Activated CD8-positive, alpha-beta T cell treated with anti-CD3 and anti-CD28 coated beads, Interleukin-2, amount 10 ng/mL, durations not matched to agents 7 days and 5 days (primary cell): Measurements from ENCODE around the gene AGBL4. TPM values are rescaled to one million over a fixed set of nuclear protein-coding genes. Genes with fewer than 3 reads are reported as not detected.
"Not testable (repeated sequence)": the region's sequence is repeated elsewhere in the genome, so short reads cannot be mapped to it uniquely, and the experiment has no call there.

Source experiments
- ATAC-seq: fragments of 150-1000 bp; cut with Tn5 transposase; one replicate; pipeline ENCODE4 v1.10.0; 2021; ENCODE audit warnings: moderate library complexity
- CTCF ChIA-PET: fragments of 350-600 bp; sonication (Branson Sonifier 250); formaldehyde crosslinking; loops from one replicate; lab custom pipeline; 2021; ENCODE audit warnings: antibody characterized with exemption; lab: Charles Lee
- POLR2A ChIA-PET: fragments of 350-600 bp; sonication (Branson Sonifier 250); formaldehyde crosslinking; loops from one replicate; lab custom pipeline; 2021; ENCODE audit warnings: antibody characterized with exemption; lab: Charles Lee
- DNase-seq: peaks from one replicate; pipeline ENCODE4 v3.0.0-alpha.2; 2020
- H3K27ac Mint-ChIP-seq: one replicate; pipeline ENCODE4 v1.8.0; 2021; ENCODE audit warnings: mild to moderate bottlenecking, mixed read lengths
- H3K27me3 Mint-ChIP-seq: one replicate; pipeline ENCODE4 v1.8.0; 2021; ENCODE audit warnings: low read depth, mixed read lengths
- H3K36me3 Mint-ChIP-seq: one replicate; pipeline ENCODE4 v1.8.0; 2021; ENCODE audit warnings: low read depth, mixed read lengths
- H3K4me1 Mint-ChIP-seq: one replicate; pipeline ENCODE4 v1.8.0; 2021; ENCODE audit warnings: low read depth, mixed read lengths
- H3K4me3 Mint-ChIP-seq: one replicate; pipeline ENCODE4 v1.8.0; 2021; ENCODE audit warnings: mild to moderate bottlenecking, mixed read lengths
- H3K9me3 Mint-ChIP-seq: one replicate; pipeline ENCODE4 v1.8.0; 2022; ENCODE audit warnings: mixed read lengths; ENCODE audit not compliant: insufficient read depth
- total RNA-seq, 2 experiments: library from RNA; stranded (reverse); gene quantifications; one replicate each; pipeline ENCODE4 v1.2.3, GENCODE V29; 2021

Gene AGBL4
- total RNA-seq, 2 experiments from 2014 or later, result not detected

DNA sequence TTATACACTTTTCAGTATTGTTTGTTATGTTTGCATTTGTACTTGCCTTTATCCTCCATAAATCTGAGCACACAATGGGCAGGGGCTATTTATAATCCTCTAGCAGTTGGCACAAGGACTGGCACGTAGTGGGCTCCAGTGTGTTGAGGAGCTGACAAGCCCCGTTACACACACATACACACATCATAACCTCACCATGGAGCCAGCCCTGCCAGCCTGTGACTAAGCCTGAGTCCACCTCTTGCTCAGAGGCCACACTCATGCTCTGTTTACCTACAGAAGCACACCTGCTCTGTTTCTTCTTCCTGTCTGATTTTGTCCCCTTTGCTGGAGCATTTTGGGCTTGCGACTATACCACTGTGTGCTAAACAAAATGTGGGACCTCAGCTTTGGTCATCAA lies 1487.3 kb downstream of the AGBL4 start:
- no peaks in the 10 kb centered on the region for H3K36me3 Mint-ChIP-seq

DNA sequence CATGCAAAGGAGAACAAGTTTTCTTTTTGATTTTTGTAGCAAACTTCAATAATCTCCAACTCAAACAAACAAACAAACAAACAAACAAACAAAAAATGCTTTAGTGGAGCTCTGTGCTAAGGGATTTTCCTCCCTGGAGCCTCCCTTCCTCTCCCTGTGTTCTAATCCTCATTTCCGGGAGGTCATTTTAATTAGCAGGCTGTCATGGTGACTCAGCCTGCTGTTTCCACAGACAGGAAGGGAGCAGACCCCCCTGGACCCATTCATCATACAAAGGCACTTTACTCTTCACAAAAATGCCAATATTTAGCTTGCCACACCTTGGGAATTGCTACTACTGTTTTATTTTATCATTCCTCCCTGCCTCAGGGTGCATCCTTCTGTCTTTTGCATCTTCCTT lies 1490.8 kb downstream of the AGBL4 start:
- POLR2A ChIA-PET, result no interaction called here
- DNase-seq, result no peak
- no peak for ATAC-seq
- H3K4me1 Mint-ChIP-seq, result no peaks in the 10 kb centered on the region
- H3K9me3 Mint-ChIP-seq, result no peaks in the 10 kb centered on the region
- H3K4me3 Mint-ChIP-seq, result no peak overlapping the region
- CTCF ChIA-PET, result no interaction called here
- H3K27me3 Mint-ChIP-seq, result peaks cover 2% of the 10 kb centered on the region
- H3K36me3 Mint-ChIP-seq, result no peaks in the 10 kb centered on the region
- H3K27ac Mint-ChIP-seq, result no peak overlapping the region

More for the DNA sequence above, 1487.3 kb downstream of the AGBL4 start:
- POLR2A ChIA-PET, result no interaction called here
- Mint-ChIP-seq H3K4me1 (no peaks in the 10 kb centered on the region), H3K4me3 (no peak overlapping the region), H3K27me3 (peaks cover 2% of the 10 kb centered on the region), H3K27ac (no peak overlapping the region), H3K9me3 (no peaks in the 10 kb centered on the region)
- CTCF ChIA-PET, result interaction anchor here (1.5 kb wide), 1 partner anchor 19 kb away, joined by 3 read pairs; no protein-coding TSS in a partner anchor
- ATAC-seq (no peak), DNase-seq (no peak)

DNA sequence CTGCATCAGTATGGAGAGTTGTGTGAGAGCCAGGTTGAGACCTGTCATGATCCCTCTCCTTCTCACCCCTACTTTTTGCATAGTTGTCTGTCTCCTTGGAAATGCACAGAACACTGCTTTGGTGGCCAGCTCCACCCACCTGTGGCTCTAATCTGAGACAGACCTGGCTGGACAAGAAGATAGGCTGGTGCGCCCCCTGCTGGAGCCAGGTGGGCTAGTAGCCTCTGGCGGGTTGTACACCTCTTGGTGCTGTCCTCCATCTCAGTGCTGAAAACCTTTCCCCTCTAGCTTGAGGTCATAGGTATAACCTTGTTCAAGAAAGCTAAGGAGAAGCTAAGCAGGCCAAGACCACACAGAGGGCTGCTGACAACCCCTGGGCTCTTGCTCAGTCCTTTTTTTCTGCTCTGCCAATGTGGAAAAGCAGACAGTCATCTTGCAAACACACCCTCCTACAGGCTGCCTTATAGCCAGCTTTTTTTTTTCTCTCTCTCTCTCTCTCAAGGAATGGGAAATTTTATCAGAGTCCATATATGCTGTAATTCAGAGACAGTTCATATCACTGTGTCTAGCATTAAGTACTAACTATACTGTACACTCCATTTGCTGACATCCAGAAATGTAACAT lies 1492.9 kb downstream of the AGBL4 start:
- no peaks in the 10 kb centered on the region for H3K36me3 Mint-ChIP-seq
- peaks cover 2% of the 10 kb centered on the region for H3K27me3 Mint-ChIP-seq
- no peaks in the 10 kb centered on the region for H3K4me1 Mint-ChIP-seq
- H3K9me3 Mint-ChIP-seq, result no peaks in the 10 kb centered on the region
- POLR2A ChIA-PET, result no interaction called here
- no peak overlapping the region for H3K4me3 Mint-ChIP-seq
- CTCF ChIA-PET, result interaction anchor here (0.6 to 1.0 kb wide), 3 partner anchors 17 to 1854 kb away, joined by 3 to 5 read pairs (median 3); no protein-coding TSS in a partner anchor
- DNase-seq (peak; percentile 69), ATAC-seq (peak; percentile 74)
- no peak overlapping the region for H3K27ac Mint-ChIP-seq

DNA sequence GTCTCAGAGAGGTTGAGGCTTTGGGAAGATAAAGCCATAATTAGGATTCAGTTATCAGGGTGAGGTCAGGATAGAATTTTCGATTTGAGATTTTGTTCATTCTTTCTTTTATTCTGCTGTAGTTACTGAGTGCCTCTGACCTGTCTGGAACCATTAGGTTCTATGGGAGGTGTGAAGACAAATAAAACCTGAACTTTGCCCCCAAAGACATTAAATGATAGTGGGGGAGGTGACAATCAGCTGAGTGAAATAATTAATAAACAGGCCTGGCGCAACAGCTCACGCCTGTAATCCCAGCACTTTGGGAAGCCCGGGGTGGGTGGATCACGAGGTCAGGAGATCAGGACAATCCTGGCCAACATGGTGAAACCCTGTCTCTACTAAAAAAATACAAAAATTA lies 1496.7 kb downstream of the AGBL4 start:
- POLR2A ChIA-PET, result no interaction called here

DNA sequence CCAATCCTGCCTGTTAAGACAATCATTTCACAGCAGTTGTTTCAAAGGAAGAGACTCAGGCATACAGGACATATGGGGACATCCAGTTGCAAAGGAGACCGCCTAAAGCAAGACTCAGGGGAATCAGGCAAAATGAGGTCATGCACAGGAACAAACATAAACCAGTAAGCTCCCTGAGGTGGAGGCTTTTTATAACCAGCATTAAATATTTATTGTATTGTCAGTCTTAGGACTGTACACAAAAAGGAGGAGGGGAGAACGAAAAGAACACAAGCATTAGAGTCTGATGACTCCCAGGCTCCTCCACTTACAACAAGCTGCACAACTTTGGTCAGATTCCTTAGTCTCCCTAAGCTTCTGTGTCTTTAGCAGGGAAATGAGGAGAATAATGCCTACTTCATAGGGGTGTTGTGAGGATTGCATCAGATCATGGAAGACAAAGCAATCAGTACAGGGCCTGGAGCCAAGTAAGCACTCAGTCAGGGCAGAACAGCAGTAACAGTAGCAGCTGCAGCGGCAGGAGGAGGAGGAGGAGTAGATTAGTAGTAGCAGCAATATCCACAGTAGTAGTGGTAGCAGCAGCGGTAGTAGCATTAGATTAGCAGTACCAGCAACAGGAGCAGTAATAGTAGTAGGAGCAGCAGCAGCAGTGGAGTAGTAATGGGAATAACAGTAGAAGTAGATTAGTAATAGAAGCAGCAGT lies 1497.6 kb downstream of the AGBL4 start:
- H3K4me1 Mint-ChIP-seq, result no peaks in the 10 kb centered on the region
- no peak overlapping the region for H3K4me3 Mint-ChIP-seq
- ATAC-seq, result no peak
- H3K36me3 Mint-ChIP-seq, result no peaks in the 10 kb centered on the region
- CTCF ChIA-PET, result no interaction called here
- H3K9me3 Mint-ChIP-seq, result no peaks in the 10 kb centered on the region
- no peak for DNase-seq
- no peak overlapping the region for H3K27ac Mint-ChIP-seq
- H3K27me3 Mint-ChIP-seq, result no peaks in the 10 kb centered on the region
- POLR2A ChIA-PET, result no interaction called here

More for the DNA sequence above, 1496.7 kb downstream of the AGBL4 start:
- Mint-ChIP-seq H3K36me3 (no peaks in the 10 kb centered on the region), H3K27me3 (no peaks in the 10 kb centered on the region), H3K4me3 (no peak overlapping the region), H3K9me3 (no peaks in the 10 kb centered on the region), H3K4me1 (no peaks in the 10 kb centered on the region), H3K27ac (no peak overlapping the region)
- no peak for DNase-seq
- no peak for ATAC-seq
- CTCF ChIA-PET, result no interaction called here

DNA sequence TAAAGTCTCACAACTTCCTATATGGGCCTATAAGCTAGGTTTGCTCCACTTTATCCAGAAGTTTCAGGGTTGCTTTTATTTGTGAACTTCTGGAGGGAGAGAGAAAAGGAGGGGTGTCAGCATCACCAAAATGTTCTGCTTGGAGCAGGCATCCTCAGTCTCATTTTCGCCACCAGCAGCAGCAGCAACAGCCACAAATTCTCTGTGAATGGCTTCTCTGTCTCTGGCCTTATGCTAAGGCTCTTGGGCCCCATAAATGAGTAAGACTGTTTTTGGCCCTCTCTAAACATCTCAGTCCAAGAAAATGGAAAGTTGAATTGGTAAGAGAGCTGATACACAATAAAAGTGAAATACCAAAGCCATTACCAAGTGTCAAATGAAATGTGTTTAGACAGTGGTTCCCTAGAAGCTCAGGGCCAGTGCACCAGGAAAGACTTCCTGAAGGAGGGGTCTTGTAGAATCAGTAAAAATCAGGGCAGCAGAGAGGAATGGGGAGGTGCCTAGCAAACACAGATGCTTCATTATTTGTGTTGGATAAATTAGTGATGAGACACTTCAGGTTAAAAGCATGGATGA lies 1498.8 kb downstream of the AGBL4 start:
- H3K9me3 Mint-ChIP-seq, result no peaks in the 10 kb centered on the region
- H3K27ac Mint-ChIP-seq, result no peak overlapping the region
- DNase-seq, result no peak
- H3K4me3 Mint-ChIP-seq, result no peak overlapping the region
- peaks cover 3% of the 10 kb centered on the region for H3K27me3 Mint-ChIP-seq
- POLR2A ChIA-PET, result no interaction called here
- no peaks in the 10 kb centered on the region for H3K4me1 Mint-ChIP-seq
- H3K36me3 Mint-ChIP-seq, result no peaks in the 10 kb centered on the region
- ATAC-seq, result no peak
- CTCF ChIA-PET, result no interaction called here

DNA sequence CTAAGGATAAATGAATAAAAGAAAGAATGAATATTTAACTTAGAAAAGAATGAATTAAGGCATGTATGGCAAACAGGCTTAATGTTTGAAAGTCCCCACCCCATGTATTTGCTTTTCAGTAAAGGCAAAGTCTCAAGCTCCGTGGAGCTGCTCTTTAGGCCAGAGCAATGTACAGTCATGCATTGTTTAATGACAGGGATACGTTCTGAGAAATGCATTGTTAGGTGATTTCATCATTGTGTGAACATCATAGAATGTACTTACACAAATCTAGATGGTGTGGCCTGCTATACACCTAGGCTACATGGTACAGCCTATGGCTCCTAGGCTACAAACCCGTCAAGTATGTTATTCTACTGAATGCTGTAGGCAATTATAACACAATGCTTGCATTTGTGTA lies 1500.2 kb downstream of the AGBL4 start:
- CTCF ChIA-PET, result no interaction called here
- Mint-ChIP-seq H3K27ac (no peak overlapping the region), H3K36me3 (no peaks in the 10 kb centered on the region)

DNA sequence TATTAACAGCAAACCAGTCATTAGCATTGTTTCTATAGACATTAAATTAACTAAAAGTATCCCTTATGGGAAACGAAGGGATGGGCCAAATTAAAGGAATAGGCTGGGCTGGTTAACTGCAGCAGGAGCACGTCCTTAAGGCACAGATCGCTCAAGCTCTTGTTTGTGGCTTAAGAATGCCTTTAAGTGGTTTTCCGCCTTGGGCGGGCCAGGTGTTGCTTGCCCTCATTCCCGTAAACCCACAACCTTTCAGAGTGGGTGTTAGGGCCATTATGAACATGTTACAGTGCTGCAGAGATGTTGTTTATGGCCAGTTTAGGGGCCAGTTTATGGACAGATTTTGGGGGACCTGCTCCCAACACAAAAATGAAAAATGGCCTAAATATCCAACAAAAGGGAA lies 1503.9 kb downstream of the AGBL4 start:
- CTCF ChIA-PET, DNase-seq, H3K27me3 Mint-ChIP-seq, ATAC-seq, H3K4me1 Mint-ChIP-seq, H3K4me3 Mint-ChIP-seq, H3K9me3 Mint-ChIP-seq, H3K27ac Mint-ChIP-seq, POLR2A ChIA-PET, H3K36me3 Mint-ChIP-seq: not testable (repeated sequence)

More for the DNA sequence above, 1500.2 kb downstream of the AGBL4 start:
- no peak for ATAC-seq
- Mint-ChIP-seq H3K27me3 (peaks cover 6% of the 10 kb centered on the region), H3K4me3 (no peak overlapping the region), H3K4me1 (no peaks in the 10 kb centered on the region), H3K9me3 (no peaks in the 10 kb centered on the region)
- DNase-seq, result no peak
- POLR2A ChIA-PET, result no interaction called here

DNA sequence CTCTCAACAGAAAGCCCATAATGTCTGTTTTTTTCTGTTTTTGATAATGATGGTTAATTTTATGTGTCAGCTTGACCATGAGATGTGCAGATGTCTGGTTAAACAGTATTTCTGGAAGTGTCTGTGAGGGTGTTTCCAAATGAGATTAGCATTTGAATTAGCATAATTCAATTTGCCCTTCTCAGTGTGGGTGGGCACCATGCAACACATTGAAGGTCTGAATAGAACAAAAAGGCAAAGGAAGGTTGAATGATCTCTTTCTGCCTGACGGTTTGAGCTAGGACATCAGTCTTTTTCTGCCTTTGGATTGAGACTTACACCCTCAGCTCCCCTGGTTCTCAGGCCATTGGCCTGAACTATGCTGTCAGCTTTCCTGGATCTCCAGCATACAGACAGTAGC lies 1516.9 kb downstream of the AGBL4 start:
- Mint-ChIP-seq H3K27ac (no peak overlapping the region), H3K9me3 (no peaks in the 10 kb centered on the region), H3K4me1 (no peaks in the 10 kb centered on the region), H3K4me3 (no peak overlapping the region), H3K36me3 (no peaks in the 10 kb centered on the region), H3K27me3 (peaks cover 5% of the 10 kb centered on the region)
- DNase-seq (no peak), ATAC-seq (no peak)
- ChIA-PET CTCF (interaction anchor here (1.0 kb wide), 1 partner anchor 9 kb away, joined by 6 read pairs; no protein-coding TSS in a partner anchor), POLR2A (no interaction called here)

DNA sequence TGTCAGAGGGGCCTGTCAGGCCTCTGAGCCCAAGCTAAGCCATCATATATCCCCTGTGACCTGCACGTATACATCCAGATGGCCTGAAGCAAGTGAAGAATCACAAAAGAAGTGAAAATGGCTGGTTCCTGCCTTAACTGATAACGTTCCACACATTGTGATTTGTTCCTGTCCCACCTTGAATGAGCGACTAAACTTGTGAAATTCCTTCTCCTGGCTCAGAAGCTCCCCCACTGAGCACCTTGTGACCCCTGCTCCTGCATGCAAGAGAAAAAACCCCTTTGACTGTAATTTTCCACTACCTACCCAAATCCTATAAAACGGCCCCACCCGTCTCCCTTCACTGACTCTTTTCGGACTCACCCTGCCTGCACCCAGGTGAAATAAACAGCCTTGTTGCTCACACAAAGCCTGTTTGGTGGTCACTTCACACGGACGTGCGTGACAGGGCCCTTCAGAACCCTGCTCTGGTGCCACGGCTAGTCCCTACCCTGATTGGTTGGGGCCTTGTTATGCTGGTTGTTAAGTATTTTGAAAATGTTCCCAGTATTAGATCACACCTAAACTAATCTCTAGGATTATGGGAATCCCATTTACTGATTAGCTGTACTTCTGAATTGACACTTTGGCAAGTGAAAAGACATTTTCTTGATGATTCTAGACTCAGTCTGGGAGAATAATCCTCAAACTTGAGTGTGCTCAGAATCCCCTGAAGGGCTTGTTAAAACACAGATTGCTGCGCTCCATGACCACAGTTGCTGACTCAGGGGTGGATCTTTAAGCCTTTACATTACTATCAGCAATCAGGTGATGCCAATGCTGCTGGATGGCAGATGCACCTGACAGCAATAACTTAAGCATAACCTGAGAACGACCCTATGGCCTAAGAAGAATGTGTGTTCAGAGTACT lies 1523.0 kb downstream of the AGBL4 start:
- ATAC-seq, result no peak
- Mint-ChIP-seq H3K36me3 (no peaks in the 10 kb centered on the region), H3K27ac (no peak overlapping the region), H3K9me3 (no peaks in the 10 kb centered on the region), H3K27me3 (no peaks in the 10 kb centered on the region), H3K4me1 (peaks cover 2% of the 10 kb centered on the region), H3K4me3 (no peak overlapping the region)
- ChIA-PET CTCF (no interaction called here), POLR2A (no interaction called here)
- no peak for DNase-seq

DNA sequence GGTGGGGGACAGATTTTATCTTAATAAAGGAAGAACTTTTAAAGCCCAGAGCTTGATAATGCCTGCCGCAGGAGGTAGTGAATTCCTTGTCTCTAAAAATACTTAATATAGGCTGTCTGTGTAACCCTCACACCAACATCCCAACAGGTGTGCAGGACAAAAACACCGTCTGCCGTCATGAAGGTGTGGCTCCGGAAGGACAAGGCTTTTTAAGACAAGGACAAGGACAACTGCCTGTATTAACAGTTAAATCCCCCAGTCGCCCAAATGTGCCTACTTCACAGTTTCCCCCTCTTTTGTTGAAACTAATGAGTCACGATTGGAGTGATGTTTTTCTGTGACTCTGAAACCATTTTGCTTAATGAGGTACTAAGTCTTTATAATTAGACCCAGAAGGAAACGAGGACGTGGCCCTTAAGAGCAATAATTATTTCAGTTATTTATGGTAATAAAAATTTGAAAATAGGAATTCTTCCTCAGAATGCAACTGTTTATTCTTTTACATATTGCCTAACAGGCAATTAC lies 1524.5 kb downstream of the AGBL4 start:
- Mint-ChIP-seq H3K36me3 (no peaks in the 10 kb centered on the region), H3K4me3 (no peak overlapping the region)

More for the DNA sequence above, 1524.5 kb downstream of the AGBL4 start:
- ATAC-seq, result no peak
- H3K27ac Mint-ChIP-seq, result no peak overlapping the region
- peaks cover 2% of the 10 kb centered on the region for H3K4me1 Mint-ChIP-seq
- H3K9me3 Mint-ChIP-seq, result no peaks in the 10 kb centered on the region
- no peak for DNase-seq
- POLR2A ChIA-PET, result no interaction called here
- CTCF ChIA-PET, result interaction anchor here (0.5 to 1.7 kb wide), 5 partner anchors 9 to 178 kb away, joined by 3 to 7 read pairs (median 3); partner anchors contain the start of gene SPATA6
- H3K27me3 Mint-ChIP-seq, result no peaks in the 10 kb centered on the region
